ENCODE data around the gene MT2A.
"Not testable (repeated sequence)": the region's sequence is repeated elsewhere in the genome, so short reads cannot be mapped to it uniquely, and the experiment has no call there.

The MT2A gene

DNA sequence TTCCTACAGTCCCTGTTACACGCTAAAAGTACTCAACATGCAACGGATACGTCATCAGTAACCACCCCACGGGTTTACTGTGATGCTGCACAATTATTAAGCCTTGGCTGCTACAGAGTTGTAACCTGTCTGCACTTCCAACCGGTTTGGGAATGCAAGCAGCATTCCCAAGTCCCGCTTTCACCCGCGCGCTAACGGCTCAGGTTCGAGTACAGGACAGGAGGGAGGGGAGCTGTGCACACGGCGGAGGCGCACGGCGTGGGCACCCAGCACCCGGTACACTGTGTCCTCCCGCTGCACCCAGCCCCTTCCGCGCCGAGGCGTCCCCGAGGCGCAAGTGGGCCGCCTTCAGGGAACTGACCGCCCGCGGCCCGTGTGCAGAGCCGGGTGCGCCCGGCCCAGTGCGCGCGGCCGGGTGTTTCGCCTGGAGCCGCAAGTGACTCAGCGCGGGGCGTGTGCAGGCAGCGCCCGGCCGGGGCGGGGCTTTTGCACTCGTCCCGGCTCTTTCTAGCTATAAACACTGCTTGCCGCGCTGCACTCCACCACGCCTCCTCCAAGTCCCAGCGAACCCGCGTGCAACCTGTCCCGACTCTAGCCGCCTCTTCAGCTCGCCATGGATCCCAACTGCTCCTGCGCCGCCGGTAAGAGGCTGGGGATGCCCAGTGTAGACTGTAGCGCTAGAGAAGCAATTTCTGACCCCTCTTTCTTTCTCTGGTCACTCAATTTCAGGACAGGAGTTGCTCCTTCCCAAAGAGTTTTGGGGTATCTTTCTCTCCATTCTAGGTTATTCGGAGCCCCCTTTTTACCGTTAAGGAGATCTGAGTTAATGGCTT, at the start of gene MT2A:
Gene MT2A (plus strand): TSS at position 542 of the 833 bp plus-strand sequence. CDS start 72 bp downstream, at position 614.
- peak; percentile 93 for DNase-seq

DNA sequence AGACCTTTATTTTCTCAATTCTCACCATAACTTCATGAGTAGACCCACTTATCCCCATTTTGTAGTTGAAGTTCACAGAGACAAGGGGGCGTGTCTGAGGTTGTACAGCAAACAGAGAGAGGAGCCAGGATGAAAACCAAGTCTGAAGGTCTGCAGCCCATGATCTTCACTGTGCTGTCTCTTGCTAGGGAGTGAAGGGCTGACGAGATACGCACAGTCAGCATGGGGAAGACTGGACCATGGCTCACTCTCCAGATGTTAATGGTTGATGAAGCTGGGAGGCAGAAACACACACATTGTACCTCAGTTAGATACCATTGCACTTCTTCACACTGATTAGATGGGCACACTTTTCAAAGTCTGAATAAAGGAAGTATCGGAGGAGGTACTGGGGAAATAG, 49.3 kb upstream of the MT2A start:
- DNase-seq: no peak

DNA sequence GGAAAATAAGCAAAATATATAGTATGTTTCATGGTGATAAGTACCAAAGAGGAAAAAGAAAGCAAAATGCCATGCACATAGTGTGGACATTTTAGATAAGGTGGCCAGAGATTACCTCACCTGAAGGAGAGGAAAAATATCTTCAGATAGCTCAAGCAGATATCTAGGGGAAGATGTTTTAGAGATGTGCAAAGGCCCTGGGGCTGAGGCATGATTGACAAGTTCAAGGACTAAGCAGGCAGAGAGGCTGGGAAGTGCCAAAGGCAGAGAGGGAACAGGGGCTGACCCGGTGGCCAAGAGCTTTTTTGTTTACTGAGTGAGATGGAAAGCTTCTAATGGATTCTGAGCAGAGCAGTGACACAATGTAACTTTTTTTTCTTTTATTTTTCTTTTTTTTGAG, 47.9 kb upstream of the MT2A start:
- no peak for DNase-seq

DNA sequence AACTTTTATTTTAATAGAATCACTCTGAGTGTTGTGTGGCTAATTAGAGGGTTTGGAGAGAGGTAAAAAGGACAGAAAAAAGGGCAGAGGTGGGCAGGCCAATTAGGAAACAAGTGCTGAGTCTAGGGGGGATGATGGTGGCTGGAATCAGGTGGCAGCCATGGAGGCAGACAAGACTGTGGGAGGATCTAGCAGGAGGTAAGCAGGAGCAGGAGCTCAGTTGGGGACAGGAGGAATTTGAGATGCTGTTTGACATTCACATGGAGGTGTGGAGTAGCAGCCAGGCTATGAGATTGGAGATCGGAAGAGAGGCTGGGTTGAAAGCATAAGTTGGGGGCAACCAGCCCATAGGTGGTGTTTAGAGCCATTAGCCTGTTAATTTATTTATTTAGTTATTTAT, 47.3 kb upstream of the MT2A start:
- no peak for DNase-seq

DNA sequence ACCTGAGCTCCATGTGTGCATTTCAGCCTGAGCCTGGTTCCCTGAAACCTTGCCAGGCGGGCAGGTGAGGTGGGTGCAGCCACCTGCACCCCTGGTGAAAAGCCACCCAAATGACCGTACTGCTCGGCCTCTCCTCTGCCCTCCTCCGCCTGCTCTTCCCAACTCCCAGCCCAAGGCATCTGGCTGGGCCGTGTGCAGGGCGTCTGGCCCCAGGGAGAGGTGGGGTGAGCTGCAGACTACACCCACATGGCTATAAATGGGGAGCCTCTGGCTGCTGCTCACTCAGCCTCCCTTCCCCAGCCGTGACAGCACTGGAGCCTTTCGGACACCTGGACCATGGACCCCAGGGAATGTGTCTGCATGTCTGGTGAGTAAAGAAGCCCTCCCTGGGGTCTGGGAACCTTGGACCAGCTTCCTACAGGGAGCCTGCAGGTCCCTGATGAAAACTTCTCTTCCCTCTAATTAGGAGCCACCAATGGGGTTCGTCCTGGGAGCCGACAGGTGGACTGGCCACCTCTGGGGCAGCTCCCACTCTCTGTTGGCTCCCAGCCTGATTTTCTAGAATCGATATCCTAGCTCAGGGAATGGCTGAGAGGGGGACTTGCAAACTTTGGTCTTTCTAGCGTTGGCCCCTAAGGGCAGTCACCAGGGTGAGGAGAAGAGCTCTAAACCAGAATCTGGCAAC, 43.4 kb upstream of the MT2A start, which contains the start of gene MT4:
Gene MT4 (plus strand): TSS at position 281 of the 685 bp plus-strand sequence. CDS start 56 bp downstream, at position 337.
- DNase-seq: no peak

DNA sequence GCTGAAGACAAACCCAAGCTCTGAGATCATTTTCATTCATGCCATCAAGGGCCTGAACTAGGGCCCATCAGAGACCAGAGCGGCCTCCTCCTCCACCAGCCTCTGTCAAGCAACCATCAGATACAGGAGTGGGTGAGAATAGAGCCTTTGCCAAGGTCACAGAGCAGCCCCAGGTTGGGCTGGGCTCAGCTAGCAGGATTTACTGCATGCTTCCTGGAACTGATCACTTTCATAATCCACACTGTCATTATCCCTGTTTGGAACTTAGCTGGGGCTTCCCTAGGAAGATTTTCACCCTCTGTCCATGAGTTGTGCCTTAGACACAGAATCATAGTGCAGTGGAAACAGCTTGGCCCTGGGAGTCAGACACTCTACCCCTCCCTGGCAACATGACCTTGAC, 38.4 kb upstream of the MT2A start:
- DNase-seq: no peak

DNA sequence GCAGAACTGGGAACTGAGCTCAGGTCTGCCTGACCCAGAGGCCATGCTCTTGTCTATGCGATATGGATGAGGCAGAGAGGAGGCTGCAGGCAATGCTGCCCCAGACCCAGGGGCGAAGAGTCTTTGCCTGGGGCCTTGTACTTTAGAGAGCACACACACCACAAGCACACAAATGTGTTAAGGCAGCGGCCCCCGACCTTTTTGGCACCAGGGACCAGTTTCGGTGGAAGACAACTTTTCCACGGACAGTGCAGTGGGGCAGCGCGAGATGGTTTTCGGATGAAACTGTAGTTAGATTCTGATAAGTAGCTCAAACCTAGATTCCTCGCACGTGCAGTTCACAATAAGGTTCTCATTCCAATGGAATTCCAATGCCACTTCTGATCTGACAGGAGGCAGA, 36.9 kb upstream of the MT2A start:
- no peak for DNase-seq

DNA sequence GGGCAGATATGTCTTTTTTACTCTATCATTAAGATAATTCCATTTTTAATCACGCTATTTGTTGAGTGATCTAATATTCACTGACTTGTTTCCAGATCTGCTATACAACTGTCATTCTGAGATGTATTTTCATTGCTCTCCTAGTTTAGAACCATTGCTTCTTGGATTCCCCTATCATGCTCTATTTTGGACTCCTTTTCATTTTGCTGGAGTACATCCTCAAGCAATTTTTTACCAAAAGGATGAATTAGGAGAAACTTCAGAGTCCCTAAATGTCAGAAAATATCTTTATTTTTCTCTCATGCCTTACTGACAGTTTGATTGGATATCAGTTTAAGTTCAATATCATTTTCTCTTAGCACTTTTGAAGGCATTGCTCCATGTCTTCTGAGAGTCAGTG, 33.8 kb upstream of the MT2A start:
- DNase-seq: no peak

DNA sequence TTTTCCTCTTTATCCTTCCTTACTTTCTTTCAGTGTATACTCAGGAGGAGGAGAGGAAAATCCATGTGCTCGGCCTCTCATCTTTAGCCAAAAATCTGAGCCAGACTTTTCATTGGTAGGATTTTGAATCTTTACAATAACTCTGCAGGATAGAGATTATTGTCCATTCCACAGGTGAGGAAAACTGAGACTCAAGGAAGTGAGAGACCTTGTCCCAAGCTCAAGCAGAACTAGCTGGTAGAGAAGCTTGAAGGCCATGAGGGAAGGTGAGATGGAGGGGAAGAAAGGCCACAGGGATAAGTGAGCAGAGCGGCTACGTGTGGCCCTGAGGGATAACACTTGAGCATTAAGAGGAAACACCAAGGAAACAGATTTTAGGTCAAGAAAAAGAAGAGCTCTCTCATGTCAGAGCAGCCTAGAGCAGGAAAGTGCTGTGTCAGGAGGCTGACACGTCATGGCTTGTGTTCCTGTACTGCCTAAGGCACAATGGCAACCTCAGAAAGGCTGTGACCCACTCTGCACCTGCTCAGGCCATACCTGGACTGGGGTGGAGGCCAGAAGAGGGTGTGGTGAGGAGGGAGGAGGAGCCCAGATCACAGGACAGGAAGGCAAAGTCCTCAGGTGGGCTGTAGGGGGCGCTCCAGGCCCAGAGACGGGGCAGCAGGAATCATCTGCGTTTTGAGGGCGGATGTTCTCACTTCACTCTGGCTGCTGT, 31.6 kb upstream of the MT2A start:
- DNase-seq: peak; percentile 68

DNA sequence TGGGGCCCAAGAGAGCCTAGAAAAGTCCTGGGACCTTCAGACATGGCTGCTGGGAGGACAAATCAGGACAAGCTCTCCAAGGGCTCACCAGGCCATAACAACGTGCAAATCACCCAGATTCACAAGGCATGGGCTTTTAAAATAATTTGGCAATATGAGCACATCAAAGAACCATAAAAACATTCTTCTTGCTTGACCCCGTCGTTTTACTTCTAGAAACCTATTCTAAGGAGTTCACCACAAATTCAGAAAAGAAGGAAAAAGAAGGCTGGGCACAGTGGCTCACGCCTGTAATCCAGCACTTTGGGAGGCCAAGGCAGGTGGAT, 31.1 kb upstream of the MT2A start:
- DNase-seq: no peak

DNA sequence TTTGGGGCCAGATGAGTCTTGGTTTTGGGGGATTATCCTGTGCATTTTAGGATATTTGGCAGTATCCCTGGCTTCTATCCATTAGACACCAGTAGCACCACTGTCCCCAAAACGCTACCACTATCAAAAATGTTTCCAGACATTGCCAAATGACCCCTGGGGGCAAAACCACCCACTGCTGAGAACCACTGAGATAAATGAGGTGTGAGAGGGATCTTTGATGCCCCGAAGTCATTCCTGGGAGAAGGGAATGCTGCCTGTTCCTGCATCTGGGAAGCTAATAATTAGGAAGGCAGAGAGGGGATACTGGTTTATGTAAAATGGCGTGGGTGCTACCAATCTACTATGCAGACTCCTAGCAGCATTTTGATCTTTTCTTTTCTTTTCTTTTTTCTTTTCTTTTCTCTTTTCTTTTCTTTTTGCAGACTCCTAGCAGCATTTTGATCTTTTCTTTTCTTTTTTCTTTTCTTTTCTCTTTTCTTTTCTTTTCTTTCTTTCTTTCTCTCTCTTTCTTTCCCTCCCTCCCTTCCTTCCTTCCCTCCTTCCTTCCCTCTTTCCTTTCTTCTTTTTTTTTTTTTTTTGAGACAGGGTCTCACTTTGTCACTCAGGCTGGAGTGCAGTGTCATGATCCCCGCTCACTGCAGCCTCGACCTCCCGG, 27.9 kb upstream of the MT2A start:
- no peak for DNase-seq

DNA sequence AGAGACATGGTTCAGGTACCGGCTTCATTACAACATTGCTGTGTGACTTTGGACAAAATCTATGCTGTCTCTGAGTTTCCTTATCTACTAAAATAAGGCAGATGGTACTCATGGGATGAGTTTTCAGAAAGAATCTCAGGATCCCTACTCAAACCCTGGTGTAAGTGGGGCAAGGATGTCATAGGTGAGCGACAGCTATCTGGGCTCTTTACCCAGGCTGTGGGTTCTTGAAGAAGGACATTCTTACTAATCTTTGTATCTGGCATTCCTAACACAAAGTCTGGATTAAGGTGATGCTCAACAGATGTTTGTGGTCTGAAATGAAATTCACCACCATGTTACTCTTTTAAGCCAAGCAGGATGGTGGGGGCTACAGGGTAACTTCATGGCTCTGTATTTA, 25.5 kb upstream of the MT2A start:
- not testable (repeated sequence) for DNase-seq

DNA sequence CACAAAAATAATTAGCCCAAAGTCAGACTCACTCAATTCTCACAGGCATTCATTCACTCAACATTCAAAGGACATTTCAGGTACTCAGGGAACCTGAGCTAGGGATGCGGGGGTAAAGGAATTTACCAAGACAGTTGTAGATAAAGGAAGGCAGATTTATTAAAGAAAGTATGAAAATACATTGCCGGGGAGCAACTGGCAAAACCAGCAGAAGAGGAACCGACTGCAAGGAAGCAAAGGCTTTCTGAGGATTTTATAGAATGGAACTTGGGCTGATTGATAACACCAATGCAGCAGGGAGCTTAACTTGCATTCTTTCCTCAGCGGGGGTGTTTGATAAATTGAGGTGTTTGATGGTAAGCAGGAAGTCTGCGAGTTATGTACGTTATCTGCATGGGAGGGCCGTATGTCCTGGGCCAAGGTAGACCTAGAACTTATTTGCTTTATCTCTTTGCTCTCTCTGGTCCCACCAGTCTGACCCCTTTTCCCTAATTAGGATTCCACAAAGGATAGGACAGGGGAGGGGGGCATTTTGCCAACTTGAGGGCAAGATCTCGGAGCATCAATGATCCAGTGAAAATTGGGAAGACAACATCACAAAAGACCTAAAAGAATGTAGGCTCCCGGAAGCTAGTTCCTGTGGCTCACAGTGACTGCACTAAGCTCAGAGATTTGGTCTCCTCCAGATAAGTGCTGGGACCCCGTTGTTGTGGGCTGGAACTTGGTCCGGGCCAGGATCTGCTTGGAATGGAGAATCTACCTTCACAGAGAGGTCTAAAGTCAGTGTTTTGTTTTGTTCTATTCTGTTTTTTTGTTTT, 24.8 kb upstream of the MT2A start:
- DNase-seq: peak; percentile 63

DNA sequence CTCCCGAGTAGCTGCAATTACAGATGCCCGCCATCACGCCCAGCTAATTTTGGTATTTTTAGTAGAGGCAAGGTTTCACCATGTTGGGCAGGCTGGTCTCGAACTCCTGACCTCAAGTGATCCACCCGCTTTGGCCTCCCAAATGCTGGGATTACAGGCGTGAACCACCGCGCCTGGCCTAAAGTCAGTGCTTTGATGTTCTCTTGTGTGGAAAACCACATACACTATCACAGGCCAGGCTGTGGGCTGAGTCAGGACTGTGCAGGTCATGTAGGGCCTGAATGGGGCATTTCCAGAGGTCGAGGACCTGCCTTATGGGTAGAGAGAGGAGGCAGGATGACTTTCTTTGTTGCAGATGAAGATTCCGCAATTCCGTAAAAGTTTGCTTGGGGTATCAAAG, 24.1 kb upstream of the MT2A start:
- DNase-seq: no peak

DNA sequence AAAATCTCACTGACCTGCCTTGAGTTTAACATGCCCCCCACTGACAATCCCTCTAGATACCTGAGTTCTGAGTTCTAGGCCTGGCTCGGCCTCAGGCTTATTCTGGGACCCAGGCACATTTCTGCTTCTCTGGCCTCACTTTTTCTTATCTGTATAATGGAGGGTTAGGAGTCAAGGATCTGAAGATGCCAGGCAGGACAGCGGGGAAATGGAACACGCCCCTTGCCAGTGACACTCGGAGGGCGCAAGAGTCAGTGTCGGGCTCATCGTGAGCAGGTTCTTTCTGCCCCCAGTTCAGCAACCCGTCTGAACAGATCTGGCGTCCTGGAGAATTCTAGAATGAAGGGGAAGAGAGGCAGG, 19.6 kb upstream of the MT2A start:
- DNase-seq: no peak

DNA sequence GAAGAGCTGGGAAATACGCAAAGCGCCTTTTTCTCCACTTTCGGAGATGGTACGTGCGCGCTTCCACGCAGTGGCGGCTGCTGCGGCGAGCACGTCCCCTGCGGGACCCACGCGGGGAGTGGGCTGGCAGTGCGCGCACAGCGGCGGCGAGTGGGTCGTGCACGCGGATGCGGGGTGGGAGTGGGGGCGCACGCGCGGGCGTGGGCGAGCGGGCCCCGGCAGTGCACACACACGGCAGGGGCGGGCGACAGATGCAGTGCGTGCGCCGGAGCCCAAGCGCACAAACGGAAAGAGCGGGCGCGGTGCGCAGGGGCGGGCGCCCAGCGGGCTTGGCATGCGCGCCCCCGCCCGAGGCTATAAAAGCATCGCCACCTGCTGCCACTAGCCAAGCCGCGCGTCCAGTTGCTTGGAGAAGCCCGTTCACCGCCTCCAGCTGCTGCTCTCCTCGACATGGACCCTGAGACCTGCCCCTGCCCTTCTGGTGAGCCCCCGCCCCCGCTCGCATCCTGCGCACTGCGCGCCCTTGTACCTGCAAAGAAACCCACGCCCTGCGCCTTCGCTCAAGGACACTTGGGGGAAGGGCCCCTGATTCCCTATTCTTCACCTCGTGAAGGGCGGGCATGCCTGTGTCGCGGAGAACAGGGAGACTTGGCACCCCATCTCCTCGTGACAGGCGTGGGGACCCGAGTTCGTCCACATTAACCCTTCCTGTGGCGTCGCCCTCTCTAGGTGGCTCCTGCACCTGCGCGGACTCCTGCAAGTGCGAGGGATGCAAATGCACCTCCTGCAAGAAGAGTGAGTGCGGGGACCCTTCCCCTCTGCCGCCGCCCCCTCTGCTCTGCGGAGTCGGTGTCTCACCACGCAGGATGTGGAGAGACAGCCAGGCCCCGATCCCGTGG, 19.0 kb upstream of the MT2A start, which contains the start of gene MT3:
Gene MT3 (plus strand): TSS at position 388 of the 899 bp plus-strand sequence. CDS start 63 bp downstream, at position 451.
- DNase-seq: peak; percentile 82

DNA sequence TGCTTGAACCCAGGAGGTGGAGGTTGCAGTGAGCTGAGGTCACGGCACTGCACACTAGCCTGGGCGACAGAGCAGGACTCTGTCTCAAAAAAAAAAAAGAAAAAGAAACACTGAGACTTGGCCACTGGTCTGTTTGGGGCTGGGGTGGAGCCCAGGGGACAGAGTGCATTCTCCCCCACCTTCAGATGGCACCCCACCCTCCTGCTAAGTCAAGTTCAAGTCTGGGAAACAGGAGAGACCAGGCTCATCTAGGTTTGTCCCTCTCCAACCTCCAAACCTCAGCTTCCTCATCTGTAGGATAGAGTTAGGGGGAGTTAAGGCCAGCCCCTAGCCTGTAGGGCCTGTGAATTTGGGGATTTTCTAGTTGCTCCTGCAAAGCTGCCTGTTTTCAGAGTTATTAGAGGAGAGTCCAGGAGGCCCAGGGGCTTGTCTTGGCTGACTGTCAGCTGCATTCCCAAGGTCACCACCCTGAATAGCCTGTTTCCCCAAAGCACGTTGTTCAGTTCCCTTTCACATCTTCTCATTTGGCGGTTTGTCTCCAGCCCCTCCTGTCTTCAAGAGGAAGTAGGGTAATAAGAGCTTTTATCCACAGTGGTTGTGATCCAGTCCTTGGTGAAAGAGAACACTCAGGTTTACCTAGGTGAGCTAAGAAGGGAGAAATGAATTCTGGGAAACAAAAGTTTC, 16.9 kb upstream of the MT2A start:
- DNase-seq: no peak

DNA sequence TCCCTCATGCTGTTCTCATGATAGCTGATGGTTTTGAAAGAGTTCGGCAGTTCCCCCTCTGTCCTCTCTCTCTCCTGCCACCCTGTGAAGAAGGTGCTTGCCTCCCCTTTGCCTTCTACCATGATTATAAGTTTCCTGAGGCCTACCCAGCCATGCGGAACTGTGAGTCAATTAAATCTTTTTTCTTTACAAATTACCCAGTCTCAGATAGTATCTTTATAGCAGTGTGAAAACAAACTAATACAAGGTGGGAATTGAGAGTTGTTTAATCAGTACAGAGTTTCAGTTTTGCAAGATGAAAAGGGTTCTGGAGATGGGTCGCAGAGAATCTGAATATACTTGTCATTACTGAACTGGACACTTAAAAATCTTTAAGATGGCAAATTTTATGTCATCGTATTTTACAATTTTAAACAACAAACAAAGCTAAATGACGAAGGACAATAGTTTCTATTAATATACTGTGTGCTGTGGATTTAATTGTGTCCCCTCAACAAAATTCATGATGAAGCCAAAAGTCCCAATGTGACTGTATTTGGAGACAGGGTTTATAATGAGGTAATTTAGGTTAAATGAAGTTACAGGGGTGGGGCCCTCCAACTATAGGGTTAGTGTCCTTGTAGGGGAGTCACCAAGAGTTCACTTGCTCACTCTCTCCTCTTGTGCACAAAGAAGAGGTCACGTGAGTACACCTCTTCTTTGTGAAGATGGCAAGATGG, 14.7 kb upstream of the MT2A start:
- no peak for DNase-seq

DNA sequence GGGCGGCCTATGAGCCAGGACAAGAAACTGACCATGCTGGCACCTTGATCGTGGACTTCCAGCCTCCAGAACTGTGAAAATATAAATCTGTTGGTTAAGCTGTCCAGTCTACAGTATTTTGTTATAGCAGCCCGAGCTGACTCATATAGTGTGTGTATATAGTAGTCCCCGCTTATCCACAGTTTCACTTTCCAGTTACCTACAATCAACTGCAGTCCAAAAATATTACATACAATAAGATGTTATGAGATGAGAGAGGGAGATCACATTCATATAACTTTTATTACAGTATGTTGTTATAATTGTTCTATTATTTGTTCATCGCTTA, 14.1 kb upstream of the MT2A start:
- DNase-seq: no peak

DNA sequence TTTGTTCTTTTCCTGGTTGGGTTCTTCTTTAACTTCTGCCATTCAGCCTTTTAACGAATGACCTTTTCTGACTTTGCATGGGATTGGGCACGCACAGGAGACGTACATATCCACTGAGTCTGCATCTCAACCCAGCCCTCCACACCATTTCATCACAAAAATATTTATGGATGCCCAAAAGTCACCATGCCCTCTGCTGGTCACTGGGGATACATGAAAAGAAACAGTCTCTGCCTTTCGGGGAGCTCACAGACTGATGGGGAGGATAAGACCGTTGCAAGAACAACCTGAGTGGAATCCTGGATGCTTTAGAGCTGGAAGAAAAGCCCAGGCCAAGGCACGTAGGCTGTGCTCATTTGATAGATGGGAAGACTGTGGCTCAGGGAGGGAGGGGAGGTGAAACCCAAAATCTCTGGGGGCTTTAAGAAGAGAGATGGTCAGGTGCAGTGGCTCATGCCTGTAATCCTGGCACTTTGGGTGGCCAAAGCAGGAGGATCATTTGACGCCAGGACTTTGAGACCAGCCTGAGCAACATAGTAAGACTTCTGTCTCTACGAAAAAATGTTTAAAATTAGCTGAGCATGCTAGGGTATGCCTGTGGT, 7.9 kb upstream of the MT2A start:
- DNase-seq: no peak
